Stimulated activated CD4-positive, alpha-beta T cell treated with anti-CD3 and anti-CD28 coated beads, Interleukin-15, amount 100 ng/mL, for 48 hours (primary cell): ENCODE results near the gene CLK3.
"Not testable (repeated sequence)": the region's sequence is repeated elsewhere in the genome, so short reads cannot be mapped to it uniquely, and the experiment has no call there.

Source experiments
- DNase-seq, 2 donors: peaks; one replicate each; pipeline ENCODE4 v3.0.0-alpha.2; 2020; ENCODE audit warnings: low read depth in 2 of 2

The CLK3 gene

DNA sequence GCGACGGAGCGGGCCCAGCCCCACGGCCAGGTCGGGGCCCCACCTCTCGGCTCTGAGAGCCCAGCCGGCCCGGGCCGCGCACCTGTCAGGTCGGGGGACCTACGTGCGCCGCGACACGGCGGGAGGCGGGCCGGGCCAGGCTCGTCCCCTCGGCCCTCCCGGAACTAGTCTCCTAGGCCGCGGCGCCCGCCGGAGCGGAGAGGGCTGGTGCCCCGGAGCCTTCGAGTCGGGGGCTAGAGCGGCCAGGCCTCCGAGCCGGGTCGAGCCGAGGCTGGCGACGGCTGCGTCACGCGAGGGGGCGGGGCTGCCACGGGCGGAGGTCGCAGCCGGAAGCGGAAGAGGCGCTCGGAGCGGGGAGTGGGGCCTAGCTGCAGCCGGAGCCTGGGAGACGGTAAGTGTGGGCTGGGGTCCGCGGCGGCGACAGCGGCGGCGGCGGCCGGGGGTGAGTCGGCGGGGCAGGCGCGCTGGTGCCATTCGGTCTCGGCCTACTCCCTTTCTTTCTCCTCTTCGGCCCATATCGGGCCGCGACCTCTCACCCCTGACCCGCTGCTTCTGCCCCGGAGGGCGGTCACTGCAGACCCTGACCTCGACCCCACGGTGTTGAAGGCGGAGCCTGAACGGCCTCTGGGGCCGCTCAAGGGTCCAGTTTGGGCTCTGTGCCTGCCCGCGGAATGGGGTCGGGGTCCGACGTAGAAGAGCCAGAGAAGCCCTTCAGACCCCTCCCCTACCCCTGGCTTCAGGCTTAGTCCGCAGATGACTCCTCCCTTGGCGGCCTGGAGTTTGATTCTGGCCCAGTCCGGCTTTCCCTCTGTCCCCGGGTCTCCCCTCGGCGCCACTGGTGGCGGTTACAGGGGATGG, at the start of gene CLK3:
Gene CLK3, plus strand, starts transcription at position 329 of the 858 bp plus-strand sequence. CDS start 3,361 bp downstream, outside the sequence.
- peak; percentile 91 to 98 for DNase-seq

GRCh38 chr15:74568594-74568993, 47.0 kb upstream of the CLK3 start:
- DNase-seq = no peak

- no peak for DNase-seq
These were observed 45.9 kb upstream of the CLK3 start for GRCh38 chr15:74569731-74570070.

GRCh38 chr15:74571191-74571590, 44.4 kb upstream of the CLK3 start:
- no peak for DNase-seq

- no peak for DNase-seq
These were observed 41.6 kb upstream of the CLK3 start for GRCh38 chr15:74573987-74574386.

DNA sequence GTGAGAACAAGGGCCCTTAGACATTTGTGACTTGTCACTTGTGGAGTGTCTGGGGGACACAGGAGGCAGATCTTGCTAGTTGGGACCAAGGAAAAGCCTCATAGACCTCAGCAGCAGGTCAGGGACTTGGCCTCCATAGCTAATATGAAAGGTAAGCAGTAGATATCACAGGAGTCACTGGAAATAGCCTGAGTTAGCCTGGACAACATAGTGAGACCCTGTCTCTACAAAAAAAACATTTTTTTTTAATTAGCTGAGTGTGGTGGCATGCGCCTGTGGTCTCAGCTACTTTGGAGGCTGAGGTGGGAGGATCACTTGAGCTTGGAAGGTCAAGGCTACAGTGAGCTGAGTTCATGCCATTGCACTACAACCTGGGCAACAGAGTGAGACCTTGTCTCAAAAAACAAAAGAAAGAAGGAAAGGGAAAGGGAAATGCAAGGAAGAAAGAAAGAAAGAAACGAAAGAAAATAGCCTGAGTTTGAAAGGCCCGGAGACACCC, 37.1 kb upstream of the CLK3 start:
- DNase-seq = no peak

GRCh38 chr15:74579001-74579400, 36.6 kb upstream of the CLK3 start:
- DNase-seq = no peak

GRCh38 chr15:74580538-74581350, 34.9 kb upstream of the CLK3 start:
- no peak for DNase-seq

- DNase-seq = no peak
These were observed 31.4 kb upstream of the CLK3 start for GRCh38 chr15:74584204-74584603.

DNA sequence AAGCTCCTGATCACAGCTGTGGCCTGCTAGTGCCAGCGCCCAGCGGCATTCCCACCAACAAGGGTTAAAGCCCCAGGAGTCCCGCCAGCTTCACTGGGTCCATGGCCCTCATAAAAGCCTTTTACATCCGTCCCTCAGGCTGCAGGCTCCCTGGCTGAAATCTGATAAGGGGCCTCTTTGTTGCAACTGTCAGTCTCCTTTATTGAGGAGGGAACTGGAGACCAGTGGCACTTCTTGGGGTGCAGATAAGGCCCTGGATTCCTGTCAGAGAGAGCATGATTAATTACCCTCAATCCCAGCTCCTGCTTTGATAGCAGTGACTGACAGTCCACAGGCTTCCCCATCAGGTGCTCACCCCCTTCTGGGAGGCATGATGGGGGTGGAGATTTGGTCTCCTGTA, 30.9 kb upstream of the CLK3 start:
- DNase-seq = no peak

- no peak for DNase-seq
These were observed 30.4 kb upstream of the CLK3 start for GRCh38 chr15:74585191-74585590.

GRCh38 chr15:74585857-74586256, 29.8 kb upstream of the CLK3 start:
- no peak for DNase-seq

- DNase-seq = no peak
These were observed 25.8 kb upstream of the CLK3 start for GRCh38 chr15:74589826-74590225.

DNA sequence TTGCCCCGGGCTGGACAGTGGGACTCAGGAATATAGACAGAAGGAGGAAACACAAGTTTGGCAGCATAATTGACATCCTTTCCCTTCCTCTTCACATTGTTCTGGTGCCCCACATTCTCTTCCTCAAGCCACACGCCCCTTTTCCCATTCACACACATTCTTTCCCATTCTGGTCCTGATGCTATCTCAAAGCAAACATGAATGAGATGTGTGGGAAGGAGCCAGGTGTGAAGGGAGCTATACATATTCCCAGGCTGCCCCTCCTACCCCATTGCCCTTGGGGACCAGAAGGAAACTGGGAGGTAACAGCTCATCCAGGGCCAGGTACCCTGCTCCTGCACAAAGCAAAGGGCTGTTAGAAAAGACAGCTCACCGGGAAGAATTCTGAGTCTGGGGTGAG, 23.4 kb upstream of the CLK3 start:
- DNase-seq = no peak

- DNase-seq = no peak
These were observed 22.5 kb upstream of the CLK3 start for GRCh38 chr15:74593122-74593521.

DNA sequence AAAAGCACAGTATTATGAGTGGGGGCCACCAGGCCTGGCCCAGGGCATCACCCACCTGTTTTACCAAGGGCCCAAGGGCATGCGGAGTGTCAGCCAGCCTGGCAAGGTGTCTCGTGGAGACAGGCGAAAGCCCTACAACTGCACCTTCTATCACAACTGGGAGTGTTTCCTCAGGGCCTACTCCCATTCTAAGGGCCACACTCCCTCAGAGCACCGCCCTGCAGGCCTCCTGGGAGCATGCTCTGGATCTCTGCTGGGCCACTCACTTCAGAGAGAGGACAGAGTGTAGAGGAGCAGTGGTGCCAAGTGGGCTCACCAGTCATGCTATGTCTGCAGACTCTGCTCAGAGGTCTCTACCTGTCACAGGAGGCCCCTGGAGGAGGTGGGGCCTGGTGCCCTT, 21.2 kb upstream of the CLK3 start:
- DNase-seq = no peak

DNA sequence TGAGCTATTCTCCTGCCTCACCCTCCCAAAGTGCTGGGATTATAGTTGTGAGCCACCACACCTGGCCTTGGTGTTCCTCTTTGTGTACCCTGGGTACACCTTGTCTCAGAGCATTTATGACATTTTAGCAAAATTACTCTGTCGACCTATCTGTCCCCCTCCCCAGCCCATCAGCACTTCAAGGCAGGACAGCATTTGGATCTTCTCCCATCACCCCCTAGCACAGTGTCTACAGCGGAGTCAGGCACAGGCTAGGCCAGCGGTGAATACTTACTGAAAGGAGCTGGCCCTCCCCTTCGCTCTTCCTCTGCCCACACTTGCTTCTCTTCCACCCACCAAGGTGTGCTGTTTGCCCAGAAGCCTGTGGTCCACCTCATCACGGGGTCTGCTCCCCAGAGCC, 20.4 kb upstream of the CLK3 start:
- DNase-seq = no peak

DNA sequence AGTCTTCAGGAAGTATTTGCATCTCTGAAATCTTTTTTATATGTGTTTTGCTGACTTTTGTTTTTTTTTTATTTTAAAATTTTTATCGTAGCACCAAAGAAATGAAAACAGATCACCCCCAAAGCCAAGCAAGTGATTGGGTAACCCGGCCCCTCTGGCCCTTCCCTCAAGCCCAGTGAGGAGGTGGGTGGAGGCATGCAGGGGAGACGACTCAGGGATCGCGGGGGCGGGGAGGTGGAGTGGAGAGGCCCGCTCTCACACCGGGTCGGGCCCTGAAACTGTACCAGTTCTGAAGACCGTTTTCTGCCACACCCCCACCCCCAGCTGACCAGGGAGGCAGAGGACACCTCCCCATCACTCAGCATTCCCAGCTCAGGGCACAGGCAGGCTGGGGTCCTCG, 18.9 kb upstream of the CLK3 start:
- DNase-seq = not testable (repeated sequence)

DNA sequence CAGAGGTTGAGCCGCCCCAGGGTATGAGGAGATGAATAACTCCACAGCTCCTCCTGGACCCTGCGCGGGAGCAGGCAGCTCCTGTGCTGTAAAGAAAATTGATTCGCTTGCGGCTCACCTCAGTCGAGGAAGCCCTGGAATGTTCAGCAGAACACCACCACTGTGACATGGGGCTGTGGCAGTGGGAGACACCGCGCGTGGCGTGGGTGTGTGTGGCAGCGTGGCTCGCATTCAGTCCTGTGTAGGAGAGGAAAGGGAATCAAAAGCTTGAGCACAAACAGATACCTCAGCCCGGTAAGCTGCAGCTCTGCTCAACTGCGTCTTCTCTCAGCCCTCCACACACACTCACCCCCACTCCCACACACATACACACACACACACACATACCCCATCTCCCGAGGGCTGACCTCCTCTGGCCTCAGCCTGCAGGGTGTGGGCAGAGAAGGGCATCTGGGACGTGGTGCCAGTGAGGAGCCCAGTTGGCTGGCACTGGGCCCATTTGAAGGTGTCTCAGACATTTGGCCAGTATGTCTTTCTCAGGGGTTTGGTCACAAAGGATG, 18.4 kb upstream of the CLK3 start:
- not testable (repeated sequence) for DNase-seq

DNA sequence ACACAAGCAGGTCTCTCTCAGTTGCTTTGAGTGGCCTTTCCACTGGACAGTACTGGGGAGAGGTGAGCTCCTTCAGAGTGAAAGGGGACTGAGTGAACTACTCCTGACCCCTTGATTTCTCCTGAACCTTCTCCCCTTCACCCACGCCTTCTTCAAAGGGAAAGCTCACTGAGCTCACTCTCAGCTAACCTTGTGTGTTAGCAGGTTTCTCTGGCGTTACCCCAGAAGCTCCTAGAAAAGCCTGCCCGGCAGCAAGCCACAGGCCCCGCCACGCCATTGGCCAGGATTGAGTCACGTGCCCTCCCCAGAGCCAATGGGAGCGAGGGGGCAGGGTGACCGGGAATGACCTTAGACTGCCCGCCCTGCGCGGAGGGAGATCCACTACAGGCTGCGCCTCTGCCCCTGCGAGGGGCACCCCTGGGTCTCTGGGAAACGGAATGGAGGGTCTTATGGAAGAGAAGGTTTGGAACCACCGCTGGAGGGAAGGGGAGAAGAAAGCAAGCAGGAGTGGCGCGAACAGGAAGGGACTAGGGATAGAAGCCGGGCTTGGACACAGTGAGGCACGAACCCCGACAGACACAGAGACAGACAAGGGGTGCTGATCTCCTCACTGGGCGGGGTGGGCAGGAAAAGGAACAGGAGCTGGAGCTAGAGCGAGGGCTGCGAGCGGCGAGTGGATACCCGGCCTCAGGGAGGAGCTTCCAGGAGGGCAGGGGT, 17.4 kb upstream of the CLK3 start:
- DNase-seq = peak; percentile 78 to 88

DNA sequence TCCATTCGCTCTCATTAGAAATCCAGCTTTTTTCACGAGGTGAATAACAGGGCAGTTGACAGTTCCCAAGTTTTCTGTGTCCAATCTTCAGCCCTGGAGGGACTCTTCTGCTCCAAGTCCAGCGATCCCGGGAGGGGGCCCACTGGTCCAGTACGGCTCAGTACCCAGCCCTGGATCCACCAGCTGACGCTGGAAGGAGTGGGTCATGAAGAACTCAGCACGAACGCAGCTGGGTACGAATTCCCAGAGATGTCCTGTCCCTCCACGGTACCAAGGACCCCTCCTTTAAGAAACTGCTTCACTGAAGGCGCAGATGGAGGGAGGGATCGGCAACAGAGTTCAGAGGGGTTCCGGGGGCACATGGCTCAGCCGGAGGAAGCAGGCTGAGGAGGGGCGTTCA, 16.5 kb upstream of the CLK3 start:
- DNase-seq = no peak
